ENCODE results near the gene ME3. TPM values are rescaled to one million over a fixed set of nuclear protein-coding genes. Genes with fewer than 3 reads are reported as not detected.
"Not testable (repeated sequence)": the region's sequence is repeated elsewhere in the genome, so short reads cannot be mapped to it uniquely, and the experiment has no call there.

ME3 gene
- total RNA-seq, 1 donor from 2014 or later: 30.4 TPM

GRCh38 chr11:86629045-86629706 is 43.2 kb downstream of the ME3 start:
- peak; percentile 56 for ATAC-seq (ENCODE audit: poor library complexity)
- intact Hi-C loops (cut with DNase I): loop anchor here (10.0 kb wide), 1 partner anchor 176 kb away; the partner anchor contains the start of gene PRSS23
- no peak for DNase-seq

- peak; percentile 74 for DNase-seq
- intact Hi-C loops (cut with DNase I): loop anchor here (10.0 kb wide), 1 partner anchor 177 kb away; the partner anchor contains the start of gene PRSS23
- ATAC-seq (ENCODE audit: poor library complexity): peak; percentile 73
These were observed 44.5 kb downstream of the ME3 start for GRCh38 chr11:86627776-86628455.

DNA sequence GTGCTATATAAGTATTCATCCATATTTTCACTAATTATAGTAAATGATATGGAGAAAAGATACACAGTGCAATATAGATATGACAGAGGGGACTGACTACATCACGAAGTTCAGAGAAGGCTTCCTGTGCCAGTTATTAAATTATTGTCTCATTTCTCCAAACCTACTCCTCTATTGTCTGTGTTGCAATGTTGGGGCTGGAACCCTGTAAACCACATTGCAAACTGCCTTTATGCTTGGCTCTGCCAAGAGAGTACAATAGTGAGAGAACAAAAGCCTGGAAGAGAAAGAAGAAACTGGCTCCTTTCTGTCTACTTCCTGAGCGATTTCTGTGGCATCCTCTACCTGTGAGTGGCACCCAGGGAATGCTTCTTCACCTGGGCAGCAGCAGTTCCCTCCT is 46.4 kb downstream of the ME3 start:
- intact Hi-C loops (cut with DNase I): loop anchor here (10.0 kb wide), 1 partner anchor 179 kb away; the partner anchor contains the start of gene PRSS23
- ATAC-seq (ENCODE audit: poor library complexity) (no peak), DNase-seq (no peak)

GRCh38 chr11:86625544-86625943 is 46.9 kb downstream of the ME3 start:
- DNase-seq (no peak), ATAC-seq (ENCODE audit: poor library complexity) (no peak)
- intact Hi-C loops (cut with DNase I): loop anchor here (10.0 kb wide), 1 partner anchor 179 kb away; the partner anchor contains the start of gene PRSS23

GRCh38 chr11:86624366-86624765 is 48.0 kb downstream of the ME3 start:
- ATAC-seq (ENCODE audit: poor library complexity): peak; percentile 64
- intact Hi-C loops (cut with DNase I): loop anchor here (10.0 kb wide), 1 partner anchor 180 kb away; the partner anchor contains the start of gene PRSS23
- DNase-seq: no peak

- ATAC-seq (ENCODE audit: poor library complexity) (no peak), DNase-seq (no peak)
- intact Hi-C loops (cut with DNase I): loop anchor here (10.0 kb wide), 1 partner anchor 181 kb away; the partner anchor contains the start of gene PRSS23
These were observed 48.7 kb downstream of the ME3 start for GRCh38 chr11:86623736-86624135.

DNA sequence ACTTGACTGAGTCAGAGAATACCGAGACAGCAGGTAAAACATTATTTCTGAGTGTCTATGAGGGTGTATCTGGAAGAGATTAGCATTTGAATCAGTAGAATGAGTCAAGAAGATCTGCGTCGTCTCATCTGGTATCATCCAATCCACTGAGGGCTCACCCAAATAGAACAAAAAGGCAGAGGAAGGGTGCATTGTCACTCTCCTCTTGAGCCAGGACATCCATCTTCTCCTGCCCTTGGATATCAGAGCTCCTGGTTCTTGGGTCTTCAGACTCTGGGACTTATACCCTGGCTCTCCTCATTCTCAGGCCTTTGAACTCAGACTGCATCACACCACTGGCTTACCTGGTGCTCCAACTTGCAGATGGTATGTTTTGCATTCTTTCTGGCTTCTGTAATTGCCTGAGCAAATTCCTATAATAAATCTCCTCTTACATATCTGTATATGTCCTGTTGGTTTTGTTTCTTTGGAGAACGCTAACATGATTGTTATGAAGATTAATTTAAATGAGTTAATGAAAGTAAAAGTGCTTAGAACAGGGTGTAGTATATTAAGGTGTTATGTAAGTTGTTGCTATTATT is 49.3 kb downstream of the ME3 start:
- no peak for DNase-seq
- ATAC-seq (ENCODE audit: poor library complexity): no peak
- intact Hi-C loops (cut with DNase I): loop anchor here (10.0 kb wide), 1 partner anchor 182 kb away; the partner anchor contains the start of gene PRSS23

DNA sequence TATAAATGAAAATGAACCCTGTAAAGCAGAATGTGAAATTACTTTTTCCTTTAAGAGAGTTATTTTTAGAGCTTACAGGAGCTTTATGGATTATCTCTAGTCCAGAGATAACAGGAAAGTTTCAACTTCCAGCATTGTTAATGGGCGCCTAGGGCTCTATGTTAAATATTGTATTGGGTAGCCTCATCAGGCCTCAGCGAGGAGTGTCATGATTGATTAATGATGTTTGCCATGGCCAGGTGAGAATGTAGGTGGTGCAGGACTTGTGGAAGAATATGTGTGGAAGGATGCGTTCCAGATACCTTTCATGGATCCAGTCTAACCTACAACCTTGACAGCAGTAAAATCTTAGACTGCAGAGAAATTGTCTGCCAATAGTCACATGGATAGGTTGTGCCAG is 50.6 kb downstream of the ME3 start:
- no peak for ATAC-seq (ENCODE audit: poor library complexity)
- no peak for DNase-seq
- intact Hi-C loops (cut with DNase I): loop anchor here (10.0 kb wide), 1 partner anchor 183 kb away; the partner anchor contains the start of gene PRSS23

GRCh38 chr11:86620891-86621521 is 51.4 kb downstream of the ME3 start:
- peak; percentile 54 for ATAC-seq (ENCODE audit: poor library complexity)
- DNase-seq: no peak
- intact Hi-C loops (cut with DNase I): loop anchor here (10.0 kb wide), 1 partner anchor 184 kb away; the partner anchor contains the start of gene PRSS23

DNA sequence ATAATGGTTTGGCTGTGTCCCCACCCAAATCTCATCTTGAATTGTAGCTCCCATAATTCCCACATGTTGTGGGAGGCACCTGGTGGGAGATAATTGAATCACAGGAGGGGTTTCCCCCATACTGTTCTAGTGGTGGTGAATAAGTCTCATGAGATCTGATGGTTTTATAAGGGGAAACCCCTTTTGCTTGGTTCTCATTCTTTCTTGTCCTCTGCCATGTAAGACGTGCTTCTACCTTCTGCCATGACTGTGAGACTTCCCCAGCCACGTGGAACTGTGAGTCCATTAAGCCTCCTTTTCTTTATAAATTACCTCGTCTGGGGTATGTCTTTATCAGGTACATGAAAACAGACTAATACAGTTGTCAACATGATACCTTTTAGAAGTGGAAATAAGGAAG is 53.0 kb downstream of the ME3 start:
- DNase-seq; intact Hi-C loops (cut with DNase I); ATAC-seq (ENCODE audit: poor library complexity): not testable (repeated sequence)

DNA sequence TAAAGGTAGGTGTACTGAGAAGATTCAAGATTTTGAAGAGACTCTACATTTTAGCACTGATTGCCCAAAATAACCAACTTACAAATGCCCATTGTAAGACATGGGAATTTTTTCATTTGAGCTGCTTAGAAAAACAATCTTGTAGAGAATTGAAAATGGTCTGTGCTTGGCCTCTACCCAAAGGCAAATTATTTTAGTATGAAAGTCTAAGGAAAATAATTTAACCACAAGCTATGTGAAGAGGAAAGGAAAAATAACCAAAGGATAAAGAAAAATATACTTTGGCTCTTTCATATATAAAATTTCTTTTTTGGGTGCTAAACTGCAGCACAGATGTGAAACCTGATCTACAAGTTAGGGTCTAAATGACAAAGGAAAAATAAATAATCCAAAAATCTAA is 54.9 kb downstream of the ME3 start:
- DNase-seq: no peak
- ATAC-seq (ENCODE audit: poor library complexity): no peak
- intact Hi-C loops (cut with DNase I): no loop called here

- ATAC-seq (ENCODE audit: poor library complexity): no peak
- intact Hi-C loops (cut with DNase I): no loop called here
These were observed 56.9 kb downstream of the ME3 start for GRCh38 chr11:86615487-86615886.

GRCh38 chr11:86610559-86611341 is 61.7 kb downstream of the ME3 start:
- intact Hi-C loops (cut with DNase I): no loop called here
- peak; percentile 73 for ATAC-seq (ENCODE audit: poor library complexity)
- no peak for DNase-seq

More at GRCh38 chr11:86615487-86615886, 56.9 kb downstream of the ME3 start:
- DNase-seq: no peak

- DNase-seq (peak; percentile 76), ATAC-seq (ENCODE audit: poor library complexity) (peak; percentile 87)
- intact Hi-C loops (cut with DNase I): loop anchor here (5.0 kb wide), 1 partner anchor 151 kb away; no protein-coding TSS in a partner anchor
These were observed 64.1 kb downstream of the ME3 start for GRCh38 chr11:86608251-86608799.

- DNase-seq (no peak), ATAC-seq (ENCODE audit: poor library complexity) (no peak)
- intact Hi-C loops (cut with DNase I): loop anchor here (5.0 kb wide), 1 partner anchor 150 kb away; no protein-coding TSS in a partner anchor
These were observed 65.5 kb downstream of the ME3 start for GRCh38 chr11:86606836-86607481.

DNA sequence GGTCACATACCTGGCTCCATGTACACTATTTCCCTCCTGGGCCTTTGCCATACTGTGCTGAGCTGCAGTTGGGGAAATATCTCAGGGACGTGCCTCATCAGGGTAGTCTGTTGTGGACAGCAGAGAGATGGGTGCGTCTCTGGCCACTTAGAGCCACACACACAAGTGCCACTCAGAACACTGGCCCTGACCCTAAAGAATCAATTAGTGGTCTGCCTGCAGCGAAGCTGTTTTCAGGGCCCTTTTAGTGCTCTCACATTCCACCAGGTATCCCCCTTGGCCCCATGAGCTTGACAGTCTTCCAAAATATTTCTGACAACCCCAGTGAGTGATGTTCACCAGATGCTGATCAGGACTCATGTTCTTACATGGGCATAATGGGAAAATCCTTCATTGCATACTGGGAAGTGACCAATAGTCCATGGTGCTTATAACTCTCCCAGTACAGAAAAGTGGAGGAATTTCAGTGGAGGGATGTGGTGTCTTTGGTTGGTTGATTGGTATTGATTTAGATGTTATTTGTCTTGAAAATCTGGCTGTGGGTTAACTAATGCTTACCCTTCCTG is 66.1 kb downstream of the ME3 start:
- ATAC-seq (ENCODE audit: poor library complexity): no peak
- intact Hi-C loops (cut with DNase I): loop anchor here (5.0 kb wide), 1 partner anchor 149 kb away; no protein-coding TSS in a partner anchor

More for the DNA sequence above, 66.1 kb downstream of the ME3 start:
- no peak for DNase-seq

Data from Right ventricle myocardium superior (tissue), 1 donor.